Adrenal gland (tissue), 5 donors: Measurements from ENCODE around the gene CRABP1.

Experiments used
- POLR2A ChIP-seq, 2 donors: fragments of 450-650 bp; IDR thresholded peaks; one replicate each; pipeline ENCODE4 v1.6.1; 2017; ENCODE audit warnings: antibody characterized with exemption in 2 of 2, mild to moderate bottlenecking in 2 of 2, moderate library complexity in 1 of 2
- TF ChIP-seq, protein P1 (sequence below), 6 experiments: fragments of 450-650 bp in 4 of 6; fragments of 200-600 bp in 2 of 6; sonication (generic) in 1 of 6; IDR thresholded peaks; 1 replicate in 5 of 6; 2 replicates in 1 of 6; pipeline versions ENCODE4 v1.5.1 to v1.8.0; 2016 to 2021; ENCODE audit warnings: antibody characterized with exemption in 6 of 6, mild to moderate bottlenecking in 2 of 6, moderate library complexity in 1 of 6
- donor health status: DM: no; HTN: no; CAD: no.

GRCh38 chr15:78361771-78362506, 21.8 kb downstream of the CRABP1 start:
- TF ChIP-seq, protein P1, sequence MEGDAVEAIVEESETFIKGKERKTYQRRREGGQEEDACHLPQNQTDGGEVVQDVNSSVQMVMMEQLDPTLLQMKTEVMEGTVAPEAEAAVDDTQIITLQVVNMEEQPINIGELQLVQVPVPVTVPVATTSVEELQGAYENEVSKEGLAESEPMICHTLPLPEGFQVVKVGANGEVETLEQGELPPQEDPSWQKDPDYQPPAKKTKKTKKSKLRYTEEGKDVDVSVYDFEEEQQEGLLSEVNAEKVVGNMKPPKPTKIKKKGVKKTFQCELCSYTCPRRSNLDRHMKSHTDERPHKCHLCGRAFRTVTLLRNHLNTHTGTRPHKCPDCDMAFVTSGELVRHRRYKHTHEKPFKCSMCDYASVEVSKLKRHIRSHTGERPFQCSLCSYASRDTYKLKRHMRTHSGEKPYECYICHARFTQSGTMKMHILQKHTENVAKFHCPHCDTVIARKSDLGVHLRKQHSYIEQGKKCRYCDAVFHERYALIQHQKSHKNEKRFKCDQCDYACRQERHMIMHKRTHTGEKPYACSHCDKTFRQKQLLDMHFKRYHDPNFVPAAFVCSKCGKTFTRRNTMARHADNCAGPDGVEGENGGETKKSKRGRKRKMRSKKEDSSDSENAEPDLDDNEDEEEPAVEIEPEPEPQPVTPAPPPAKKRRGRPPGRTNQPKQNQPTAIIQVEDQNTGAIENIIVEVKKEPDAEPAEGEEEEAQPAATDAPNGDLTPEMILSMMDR (IDR thresholded peaks at IDR 0.05): no peak
- no peak for TF ChIP-seq POLR2A (IDR thresholded peaks at IDR 0.05)
